ENCODE data around the gene HEXIM2. TPM values are rescaled to one million over a fixed set of nuclear protein-coding genes. Genes with fewer than 3 reads are reported as not detected.
A peak's percentile ranks its signal among the peaks of the same experiment; 100 is the strongest.

HEXIM2 gene
- total and polyA plus RNA-seq, 2 of the 13 experiments (the other 11 are each of a cell fraction or from before 2014, with no cell fraction given): 27.1 to 32.4 TPM

- TF ChIP-seq UBTF (CRISPR knock-in tag; IDR thresholded peaks at IDR 0.05) (0 out of 2 replicates have a peak, but pooled peaks have one; percentile 4), LRRFIP1 (CRISPR knock-in tag; conservative IDR thresholded peaks at IDR 0.05) (no peak), ZNF788 (CRISPR knock-in tag; IDR thresholded peaks at IDR 0.05; ENCODE audit: borderline replicate concordance) (0 out of 2 replicates have a peak, but pooled peaks have one; percentile 47), KLF16 (CRISPR knock-in tag; IDR thresholded peaks at IDR 0.05) (no peak; a peak in 1 of 4 replicates), POGK (CRISPR knock-in tag; conservative IDR thresholded peaks at IDR 0.05) (peak; percentile 78; the same call in 1 of the 2 replicates)
Observed at GRCh38 chr17:45129940-45130680, 31.6 kb upstream of the HEXIM2 start (continued).
